Endothelial cell of umbilical vein (primary cell): ENCODE results near the gene PPP1R18. TPM values are rescaled to one million over a fixed set of nuclear protein-coding genes. Genes with fewer than 3 reads are reported as not detected.

Experiments
- BruUV-seq: library from RNA; stranded (reverse); fragments of 400-500 nt; replicated peaks from 2 replicates; lab custom pipeline; 2021; lab: Mats Ljungman, UMichigan
- CTCF ChIA-PET: fragments of 300-600, 350-600 bp; sonication (Branson Sonifier 250); formaldehyde crosslinking; loops from one replicate; lab custom pipeline; 2021; ENCODE audit warnings: antibody characterized with exemption, inconsistent platforms; lab: Charles Lee
- POLR2A ChIA-PET: fragments of 300-600, 350-600 bp; sonication (Branson Sonifier 250); formaldehyde crosslinking; loops from one replicate; lab custom pipeline; 2021; ENCODE audit warnings: antibody characterized with exemption, inconsistent platforms; lab: Charles Lee
- DNase-seq: peaks from one replicate; pipeline ENCODE4 v3.0.0-alpha.2; 2011; ENCODE audit warnings: low read depth, low spot score
- FAIRE-seq: peaks from 2 replicates; lab custom pipeline; 2011; peaks lifted over from hg19 to GRCh38; lab: Jason Lieb, UNC
- H2AFZ ChIP-seq: 2 replicates; pipeline ENCODE4 v1.6.0; 2012; ENCODE audit warnings: low read depth, low read length, control low read depth, inconsistent platforms
- H3K27ac ChIP-seq: 2 replicates; pipeline ENCODE4 v1.5.1; 2011; ENCODE audit warnings: low read depth, mild to moderate bottlenecking, control low read depth, low read length, moderate library complexity; ENCODE audit not compliant: insufficient read depth
- H3K27me3 ChIP-seq, 2 experiments: 2 replicates each; pipeline versions ENCODE4 v1.6.0 to v1.6.1; 2011; ENCODE audit warnings: low read length in 2 of 2, mixed read lengths in 1 of 2; ENCODE audit not compliant: control insufficient read depth in 2 of 2, insufficient read depth in 2 of 2
- H3K36me3 ChIP-seq, 2 experiments: 2 replicates in 1 of 2; 3 replicates in 1 of 2; pipeline ENCODE4 v1.5.1; 2011; ENCODE audit warnings: low read length in 2 of 2, mild to moderate bottlenecking in 1 of 2, moderate library complexity in 1 of 2; ENCODE audit not compliant: control insufficient read depth in 2 of 2, insufficient read depth in 2 of 2; ENCODE audit errors: extremely low read depth in 1 of 2
- H3K4me1 ChIP-seq: 3 replicates; pipeline ENCODE4 v1.5.1; 2011; ENCODE audit warnings: mild to moderate bottlenecking, low read length; ENCODE audit not compliant: control insufficient read depth, insufficient read depth; ENCODE audit errors: extremely low read depth
- H3K4me2 ChIP-seq: 2 replicates; pipeline ENCODE4 v1.6.1; 2011; ENCODE audit warnings: low read length, control low read depth, mixed read lengths; ENCODE audit not compliant: insufficient read depth
- H3K4me3 ChIP-seq, 3 experiments: fragments of 200-600 bp in 1 of 3; sonication (generic), shearing (Covaris generic) in 1 of 3; replicated peaks in 1 of 3; 2 replicates each; pipeline ENCODE4 v1.5.1; 2011 to 2016; ENCODE audit warnings: control low read depth in 3 of 3, low read length in 3 of 3, mild to moderate bottlenecking in 2 of 3, inconsistent platforms in 1 of 3, low read depth in 1 of 3, moderate library complexity in 1 of 3; ENCODE audit not compliant: insufficient read depth in 1 of 3
- H3K79me2 ChIP-seq: 2 replicates; pipeline ENCODE4 v1.6.0; 2012; ENCODE audit warnings: low read length, inconsistent platforms; ENCODE audit not compliant: control insufficient read depth, insufficient read depth
- H3K9ac ChIP-seq: replicated peaks from 2 replicates; pipeline ENCODE3; 2011; ENCODE audit warnings: low read length, control low read depth; ENCODE audit not compliant: insufficient read depth; ENCODE audit errors: extremely low read depth
- H3K9me1 ChIP-seq: replicated peaks from 3 replicates; pipeline ENCODE4 v1.6.0; 2011; ENCODE audit warnings: mild to moderate bottlenecking, low read length; ENCODE audit not compliant: control insufficient read depth, insufficient read depth; ENCODE audit errors: extremely low read depth
- H3K9me3 ChIP-seq: replicated peaks from 2 replicates; pipeline ENCODE4 v1.5.1; 2012; ENCODE audit warnings: low read length, inconsistent platforms; ENCODE audit not compliant: control insufficient read depth, insufficient read depth
- H4K20me1 ChIP-seq: replicated peaks from 2 replicates; pipeline ENCODE3; 2011; ENCODE audit warnings: mild to moderate bottlenecking, low read length; ENCODE audit not compliant: control insufficient read depth, insufficient read depth; ENCODE audit errors: extremely low read depth
- CTCF ChIP-seq, 2 donors: IDR thresholded peaks; 1 replicate in 1 of 2; 2 replicates in 1 of 2; pipeline ENCODE4 v1.5.1; 2011; ENCODE audit warnings: low read length in 2 of 2, mild to moderate bottlenecking in 2 of 2, moderate library complexity in 2 of 2, control low read depth in 1 of 2, inconsistent platforms in 1 of 2, low read depth in 1 of 2; ENCODE audit not compliant: insufficient read depth in 1 of 2; ENCODE audit errors: extremely low read depth in 1 of 2
- EZH2 ChIP-seq: IDR thresholded peaks from 2 replicates; pipeline ENCODE4 v1.6.1; 2012; ENCODE audit warnings: borderline replicate concordance, low read depth, mild to moderate bottlenecking, moderate library complexity, low read length, inconsistent platforms; ENCODE audit not compliant: severe bottlenecking
- FOS ChIP-seq: IDR thresholded peaks from 2 replicates; pipeline ENCODE4 v1.6.1; 2011; ENCODE audit warnings: mild to moderate bottlenecking, low read length, moderate library complexity, borderline replicate concordance; ENCODE audit not compliant: insufficient read depth
- GATA2 ChIP-seq: IDR thresholded peaks from 2 replicates; pipeline ENCODE4 v1.7.0; 2011; ENCODE audit warnings: low read depth, mild to moderate bottlenecking, moderate library complexity, mixed read lengths, low read length; ENCODE audit not compliant: insufficient read length, insufficient read depth
- JUN ChIP-seq: IDR thresholded peaks from 2 replicates; pipeline ENCODE4 v1.6.1; 2011; ENCODE audit warnings: borderline replicate concordance, low read depth; ENCODE audit not compliant: insufficient read length, insufficient read depth
- MAX ChIP-seq: IDR thresholded peaks from 2 replicates; pipeline ENCODE4 v1.6.1; 2011; ENCODE audit not compliant: insufficient read depth, insufficient read length
- MYC ChIP-seq: IDR thresholded peaks from one replicate; pipeline ENCODE4 v1.6.1; 2011; ENCODE audit warnings: mild to moderate bottlenecking, low read depth, low read length
- POLR2A ChIP-seq: IDR thresholded peaks from 2 replicates; pipeline ENCODE4 v1.6.1; 2012; ENCODE audit warnings: low read depth, mild to moderate bottlenecking, control low read depth, low read length
- POLR2AphosphoS5 ChIP-seq: IDR thresholded peaks from 2 replicates; pipeline ENCODE4 v1.6.1; 2012; ENCODE audit warnings: low read depth, mild to moderate bottlenecking, control low read depth, low read length, moderate library complexity; ENCODE audit not compliant: insufficient read depth
- dilution Hi-C: fragments of 300-500 bp; cut with MboI; formaldehyde crosslinking; loops from one replicate; pipeline ENCODE4 v1.15.0; 2019; ENCODE audit warnings: low sequenced_read_pairs; ENCODE audit not compliant: extremely low pct_ligation_motif_present
- intact Hi-C: fragments of 100-400 bp; cut with micrococcal nuclease; formaldehyde crosslinking; loops from one replicate; pipeline ENCODE4 v1.10.0; 2022
- polyA plus RNA-seq, 4 experiments: library from polyadenylated mRNA; depleted of rRNA in 3 of 4; stranded (reverse) in 3 of 4; unstranded in 1 of 4; fragments of >200 nt; gene quantifications; 2 replicates each; pipeline versions ENCODE4 v1.2.1 to v1.2.3, GENCODE V29; 2011 to 2012; ENCODE audit warnings: missing spikeins in 1 of 4
- total RNA-seq: library from RNA; stranded (reverse); gene quantifications from 2 replicates; pipeline ENCODE4 v1.2.3, GENCODE V29; 2021

Gene PPP1R18
- total and polyA plus RNA-seq, 2 donors (not counting 3 experiments of a cell fraction or from before 2014, with no cell fraction given) = 136 to 173 TPM

- ChIA-PET POLR2A (interaction anchor here (0.6 kb wide), 2 partner anchors 49 to 179 kb away, joined by 3 to 5 read pairs; no protein-coding TSS in a partner anchor), CTCF (interaction anchor here (0.7 to 4.7 kb wide), 9 partner anchors 24 to 359 kb away, joined by 3 to 184 read pairs (median 4); partner anchors contain the start of gene DHX16)
- H3K9ac ChIP-seq = no peak overlapping the region
- no TSS peak for BruUV-seq
- H3K4me3 ChIP-seq = no peak overlapping the region
- H3K36me3 ChIP-seq = peaks cover 11 to 36% of the 10 kb centered on the region in 2 experiments
- FAIRE-seq (no peak), DNase-seq (peak; percentile 26)
- H3K27me3 ChIP-seq = no peaks in the 10 kb centered on the region
- H4K20me1 ChIP-seq = peaks cover 4% of the 10 kb centered on the region
- no peaks in the 10 kb centered on the region for H3K9me1 ChIP-seq
- H3K9me3 ChIP-seq = no peaks in the 10 kb centered on the region
- no peak overlapping the region for H2AFZ ChIP-seq
- H3K27ac ChIP-seq = no peak overlapping the region
- dilution Hi-C loops = loop anchor here (25.0 kb wide), 1 partner anchor 159 kb away; the partner anchor contains the start of gene DDR1
- intact Hi-C loops = loop anchor here (1.0 kb wide), 1 partner anchor 149 kb away; no protein-coding TSS in a partner anchor
- H3K79me2 ChIP-seq = peaks cover 23% of the 10 kb centered on the region
- TF ChIP-seq JUN = no peak
- TF ChIP-seq CTCF (IDR thresholded peaks at IDR 0.05; ENCODE audit: extremely low read depth in 1 of 2, insufficient read depth in 1 of 2, low read depth in 1 of 2, low read length in 2 of 2) = peak in 1 of 2 donors; percentile 28
- TF ChIP-seq POLR2A = no peak
- no peak for TF ChIP-seq EZH2
- TF ChIP-seq MAX = no peak
- TF ChIP-seq POLR2AphosphoS5 = peak; percentile 36
- no peak for TF ChIP-seq GATA2
- TF ChIP-seq FOS = no peak
- TF ChIP-seq MYC = no peak
- peaks cover 20% of the 10 kb centered on the region for H3K4me1 ChIP-seq
- H3K4me2 ChIP-seq = no peak overlapping the region
Measured at GRCh38 chr6:30727920-30728553, 41.6 kb upstream of the PPP1R18 start.
